Neuronal stem cell (in vitro differentiated cells): ENCODE data around the gene RTEL1.
A peak's percentile ranks its signal among the peaks of the same experiment; 100 is the strongest.
"Not testable (repeated sequence)": the region's sequence is repeated elsewhere in the genome, so short reads cannot be mapped to it uniquely, and the experiment has no call there.

ENCODE experiments used
- DNase-seq: peaks from one replicate; pipeline ENCODE4 v3.0.0-alpha.2; 2013; ENCODE audit warnings: low spot score
- H2AFZ ChIP-seq: one replicate; pipeline ENCODE4 v1.6.1; 2013; ENCODE audit warnings: mild to moderate bottlenecking, low read length, inconsistent platforms
- H2AK5ac ChIP-seq: 2 replicates; pipeline ENCODE4 v1.6.1; 2013; ENCODE audit warnings: low read depth, mild to moderate bottlenecking, inconsistent platforms, low read length, moderate library complexity, mixed read lengths
- H2BK120ac ChIP-seq: 2 replicates; pipeline ENCODE4 v1.6.1; 2013; ENCODE audit warnings: low read depth, mild to moderate bottlenecking, inconsistent platforms, low read length, moderate library complexity, mixed read lengths
- H2BK12ac ChIP-seq: one replicate; pipeline ENCODE4 v1.6.1; 2013; ENCODE audit warnings: low read length, inconsistent platforms
- H2BK15ac ChIP-seq: 2 replicates; pipeline ENCODE4 v1.6.1; 2013; ENCODE audit warnings: mild to moderate bottlenecking, low read length, inconsistent platforms, mixed read lengths
- H2BK5ac ChIP-seq: one replicate; pipeline ENCODE4 v1.6.1; 2013; ENCODE audit warnings: inconsistent platforms, mild to moderate bottlenecking, low read length, moderate library complexity
- H3K14ac ChIP-seq: one replicate; pipeline ENCODE4 v1.6.1; 2013; ENCODE audit warnings: low read length, inconsistent platforms
- H3K18ac ChIP-seq: 2 replicates; pipeline ENCODE4 v1.6.1; 2013; ENCODE audit warnings: low read length, inconsistent platforms
- H3K23ac ChIP-seq: 2 replicates; pipeline ENCODE4 v1.6.1; 2013; ENCODE audit warnings: low read depth, mild to moderate bottlenecking, mixed read lengths, low read length, inconsistent platforms; ENCODE audit not compliant: poor library complexity
- H3K27ac ChIP-seq: replicated peaks from 3 replicates; pipeline ENCODE4 v1.5.1; 2013; ENCODE audit warnings: low read length, inconsistent platforms
- H3K27me3 ChIP-seq, 3 experiments: 2 replicates each; pipeline ENCODE4 v1.6.1; 2013; ENCODE audit warnings: low read length in 3 of 3, mild to moderate bottlenecking in 2 of 3, inconsistent platforms in 1 of 3, low read depth in 1 of 3, mixed read lengths in 1 of 3, moderate library complexity in 1 of 3; ENCODE audit not compliant: control insufficient read depth in 3 of 3, insufficient read depth in 3 of 3
- H3K36me3 ChIP-seq, 2 donors: replicated peaks in 1 of 2; 2 replicates each; pipeline ENCODE4 v1.6.1; 2013; ENCODE audit warnings: low read length in 2 of 2; ENCODE audit not compliant: control insufficient read depth in 2 of 2, insufficient read depth in 2 of 2
- H3K4ac ChIP-seq: 2 replicates; pipeline ENCODE4 v1.6.1; 2013; ENCODE audit warnings: inconsistent platforms, mild to moderate bottlenecking, low read length, moderate library complexity
- H3K4me1 ChIP-seq, 2 donors: 1 replicate in 1 of 2; 2 replicates in 1 of 2; pipeline ENCODE4 v1.6.1; 2013; ENCODE audit warnings: low read length in 2 of 2, low read depth in 1 of 2; ENCODE audit not compliant: control insufficient read depth in 2 of 2, insufficient read depth in 1 of 2
- H3K4me2 ChIP-seq: one replicate; pipeline ENCODE4 v1.6.1; 2013; ENCODE audit warnings: mild to moderate bottlenecking, low read length, inconsistent platforms; ENCODE audit not compliant: insufficient read depth, poor library complexity, severe bottlenecking
- H3K4me3 ChIP-seq, 2 donors: 2 replicates each; pipeline ENCODE4 v1.5.1; 2013; ENCODE audit warnings: low read length in 2 of 2, mild to moderate bottlenecking in 2 of 2, inconsistent platforms in 1 of 2, moderate library complexity in 1 of 2
- H3K79me1 ChIP-seq: one replicate; pipeline ENCODE4 v1.6.1; 2013; ENCODE audit warnings: low read depth, mild to moderate bottlenecking, inconsistent platforms, low read length, moderate library complexity
- H3K9ac ChIP-seq: one replicate; pipeline ENCODE4 v1.6.1; 2013; ENCODE audit warnings: mild to moderate bottlenecking, low read depth, low read length, inconsistent platforms; ENCODE audit not compliant: poor library complexity
- H3K9me3 ChIP-seq, 2 donors: replicated peaks in 1 of 2; 2 replicates each; pipeline versions ENCODE3 to v1.6.1; 2013; ENCODE audit warnings: low read length in 2 of 2, mild to moderate bottlenecking in 2 of 2, inconsistent platforms in 1 of 2, low read depth in 1 of 2, mixed read lengths in 1 of 2, moderate library complexity in 1 of 2; ENCODE audit not compliant: control insufficient read depth in 2 of 2, insufficient read depth in 1 of 2
- H4K8ac ChIP-seq: one replicate; pipeline ENCODE4 v1.6.1; 2013; ENCODE audit warnings: low read depth, mild to moderate bottlenecking, inconsistent platforms, low read length, moderate library complexity
- H4K91ac ChIP-seq: one replicate; pipeline ENCODE4 v1.6.1; 2013; ENCODE audit warnings: low read length, low read depth, mild to moderate bottlenecking, inconsistent platforms; ENCODE audit not compliant: poor library complexity
- WGBS, 2 donors: extraction: QIAGEN DNeasy Blood & Tissue Kit; methylation state at CpG; one replicate each; pipeline ENCODE4 v1.1.7; 2013; ENCODE audit warnings: missing lambda C conversion rate in 2 of 2, mixed read lengths in 1 of 2; ENCODE audit not compliant: insufficient read length in 2 of 2, insufficient replicate concordance in 1 of 2; ENCODE audit errors: extremely low coverage in 2 of 2; 5-methylcytosine and 5-hydroxymethylcytosine counted together

RTEL1 gene

GRCh38 chr20:63659370-63659769 lies 1.3 kb downstream of the RTEL1 start:
- Histone ChIP-seq H3K27me3 (peaks cover 0 to 5% (median 0%) of the 10 kb centered on the region in 3 experiments), H2AK5ac (no peak overlapping the region), H3K4ac (no peak overlapping the region), H2AFZ (no peak overlapping the region), H3K4me3 (peak overlapping the region in 1 of 2 donors; percentile 91), H3K27ac (no peak overlapping the region), H3K9ac (no peak overlapping the region), H3K4me2 (peak overlapping the region; percentile 91), H3K4me1 (peaks cover 8 to 17% of the 10 kb centered on the region in 2 donors), H2BK5ac (no peak overlapping the region), H3K14ac (no peak overlapping the region), H4K8ac (no peak overlapping the region), H3K23ac (no peak overlapping the region), H4K91ac (no peak overlapping the region), H3K18ac (no peak overlapping the region), H2BK15ac (no peak overlapping the region), H3K79me1 (peaks cover 4% of the 10 kb centered on the region), H2BK12ac (no peak overlapping the region), H3K36me3 (peaks cover 12 to 47% of the 10 kb centered on the region in 2 donors), H2BK120ac (no peak overlapping the region), H3K9me3 (no peaks in the 10 kb centered on the region)
- no peak for DNase-seq
- WGBS, 2 donors, result no CpG with 5 or more reads among the region's 13 CpGs

GRCh38 chr20:63660174-63660573 lies 2.1 kb downstream of the RTEL1 start:
- H2AK5ac ChIP-seq, H4K8ac ChIP-seq, H3K4me3 ChIP-seq, H4K91ac ChIP-seq, H3K27ac ChIP-seq, H3K18ac ChIP-seq, H3K23ac ChIP-seq, H3K79me1 ChIP-seq, H3K4ac ChIP-seq, H3K27me3 ChIP-seq, H2BK120ac ChIP-seq, H3K4me2 ChIP-seq, H3K9me3 ChIP-seq, H3K14ac ChIP-seq, H2BK5ac ChIP-seq, H3K9ac ChIP-seq, H2BK12ac ChIP-seq, H2AFZ ChIP-seq, DNase-seq, H2BK15ac ChIP-seq: not testable (repeated sequence)
- WGBS, 2 donors, result no CpG with 5 or more reads among the region's 10 CpGs
- H3K36me3 ChIP-seq, result peaks cover 12 to 54% of the 10 kb centered on the region in 2 donors
- H3K4me1 ChIP-seq, result peaks cover 14% of the 10 kb centered on the region in 2 donors

DNA sequence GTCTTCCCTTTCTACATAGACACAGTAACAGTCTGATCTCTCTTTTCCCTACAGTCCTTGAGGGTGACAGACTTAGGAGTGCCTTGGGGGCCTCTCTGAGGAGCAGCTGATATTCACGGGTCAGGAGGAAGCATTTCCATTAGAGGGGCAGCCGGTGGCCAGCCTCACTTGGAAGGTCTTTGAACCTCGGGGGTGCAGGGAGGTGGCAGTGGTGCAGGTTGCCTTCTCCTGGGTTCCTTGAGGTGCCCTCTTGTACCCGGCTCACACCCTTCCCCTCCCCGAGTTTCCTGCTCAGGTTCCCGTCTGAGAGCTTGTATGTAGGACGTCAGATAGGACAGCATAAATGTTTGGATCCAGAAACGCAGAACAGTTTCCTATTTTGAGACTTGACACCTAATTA lies 2.5 kb downstream of the RTEL1 start:
- H4K8ac ChIP-seq, result no peak overlapping the region
- H2BK12ac ChIP-seq, result no peak overlapping the region
- no peak overlapping the region for H3K14ac ChIP-seq
- H4K91ac ChIP-seq, result no peak overlapping the region
- H3K27me3 ChIP-seq, result no peaks in the 10 kb centered on the region
- no peak overlapping the region for H2BK5ac ChIP-seq
- no peak overlapping the region for H2AFZ ChIP-seq
- no peak overlapping the region for H2BK120ac ChIP-seq
- H3K36me3 ChIP-seq, result peaks cover 12 to 59% of the 10 kb centered on the region in 2 donors
- no peak overlapping the region for H2BK15ac ChIP-seq
- H3K27ac ChIP-seq, result no peak overlapping the region
- no peak overlapping the region for H2AK5ac ChIP-seq
- DNase-seq, result no peak
- no peak overlapping the region for H3K4ac ChIP-seq
- no peak overlapping the region for H3K18ac ChIP-seq
- no peak overlapping the region for H3K23ac ChIP-seq
- H3K4me2 ChIP-seq, result no peak overlapping the region
- peaks cover 6% of the 10 kb centered on the region for H3K79me1 ChIP-seq
- peaks cover 14 to 17% of the 10 kb centered on the region in 2 donors for H3K4me1 ChIP-seq
- no peaks in the 10 kb centered on the region for H3K9me3 ChIP-seq
- H3K4me3 ChIP-seq, result no peak overlapping the region
- H3K9ac ChIP-seq, result no peak overlapping the region
- no CpG with 5 or more reads among the region's 8 CpGs for WGBS, 2 donors

DNA sequence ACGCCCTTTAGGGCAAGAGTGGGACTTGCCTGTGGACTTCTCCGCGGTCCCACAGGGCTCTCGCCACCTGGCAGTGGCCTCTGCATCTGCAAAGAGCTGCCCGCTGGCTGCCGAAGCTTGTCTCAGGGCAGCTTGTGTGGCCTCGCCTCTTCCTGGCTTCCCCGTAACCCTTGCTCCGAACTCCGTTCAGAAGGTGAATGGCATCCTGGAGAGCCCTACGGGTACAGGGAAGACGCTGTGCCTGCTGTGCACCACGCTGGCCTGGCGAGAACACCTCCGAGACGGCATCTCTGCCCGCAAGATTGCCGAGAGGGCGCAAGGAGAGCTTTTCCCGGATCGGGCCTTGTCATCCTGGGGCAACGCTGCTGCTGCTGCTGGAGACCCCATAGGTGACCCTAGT lies 3.0 kb downstream of the RTEL1 start:
- no peak overlapping the region for H2BK5ac ChIP-seq
- H3K4me3 ChIP-seq, result no peak overlapping the region
- H3K4ac ChIP-seq, result no peak overlapping the region
- no peak overlapping the region for H2AFZ ChIP-seq
- H3K79me1 ChIP-seq, result peaks cover 8% of the 10 kb centered on the region
- no peak overlapping the region for H3K27ac ChIP-seq
- no peak overlapping the region for H4K91ac ChIP-seq
- H2BK12ac ChIP-seq, result no peak overlapping the region
- WGBS, 2 donors, result no CpG with 5 or more reads among the region's 22 CpGs
- H3K9ac ChIP-seq, result peak overlapping the region; percentile 60
- DNase-seq, result no peak
- H3K9me3 ChIP-seq, result peaks cover 0 to under 1% of the 10 kb centered on the region in 2 donors
- no peak overlapping the region for H2BK120ac ChIP-seq
- H3K23ac ChIP-seq, result no peak overlapping the region
- H3K18ac ChIP-seq, result no peak overlapping the region
- H3K36me3 ChIP-seq, result peaks cover 15 to 64% of the 10 kb centered on the region in 2 donors
- H4K8ac ChIP-seq, result no peak overlapping the region
- no peak overlapping the region for H3K4me2 ChIP-seq
- H3K27me3 ChIP-seq, result no peaks in the 10 kb centered on the region
- no peak overlapping the region for H3K14ac ChIP-seq
- peak overlapping the region; percentile 21 for H2AK5ac ChIP-seq
- H2BK15ac ChIP-seq, result no peak overlapping the region
- peaks cover 14 to 17% of the 10 kb centered on the region in 2 donors for H3K4me1 ChIP-seq
